ENCODE data around the gene ZNF609. TPM values are rescaled to one million over a fixed set of nuclear protein-coding genes. Genes with fewer than 3 reads are reported as not detected.

ZNF609 gene
- total and polyA plus RNA-seq, 2 of the 13 experiments (the other 11 are each of a cell fraction or from before 2014, with no cell fraction given) = 8.9 to 9.9 TPM

GRCh38 chr15:64702816-64703631, 242.6 kb downstream of the ZNF609 start (continued):
- TF ChIP-seq BCL3 (CRISPR knock-in tag; IDR thresholded peaks at IDR 0.05) = peak; percentile 75; the same call in 1 of the 2 replicates
- TF ChIP-seq ZNF142 (CRISPR knock-in tag; IDR thresholded peaks at IDR 0.05) = no peak
- TF ChIP-seq GABPA (IDR thresholded peaks at IDR 0.05; ENCODE audit: low read depth, low read length) = no peak
- peak; percentile 39; the same call in 1 of the 2 replicates for TF ChIP-seq GABPA (CRISPR knock-in tag; IDR thresholded peaks at IDR 0.05; ENCODE audit: low read depth)
- peak; percentile 70; the same call in 1 of the 2 replicates for TF ChIP-seq HOXD1 (CRISPR knock-in tag; IDR thresholded peaks at IDR 0.05)
- TF ChIP-seq HES4 (CRISPR knock-in tag; IDR thresholded peaks at IDR 0.05; ENCODE audit: borderline replicate concordance) = 0 out of 2 replicates have a peak, but pooled peaks have one; percentile 58
- no peak for TF ChIP-seq NFATC3 (CRISPR knock-in tag; IDR thresholded peaks at IDR 0.05)
- peak; percentile 68 for TF ChIP-seq ZNF275 (CRISPR knock-in tag; IDR thresholded peaks at IDR 0.05; ENCODE audit: borderline replicate concordance)
- peak; percentile 28; the same call in 1 of the 2 replicates for TF ChIP-seq RARA (CRISPR knock-in tag; IDR thresholded peaks at IDR 0.05)
- peak; percentile 93 for TF ChIP-seq ZNF687 (CRISPR knock-in tag; IDR thresholded peaks at IDR 0.05)
- peak; percentile 97 for TF ChIP-seq POLR2G (IDR thresholded peaks at IDR 0.05; ENCODE audit: low read depth, low read length)
- 0 out of 2 replicates have a peak, but pooled peaks have one; percentile 29 for TF ChIP-seq ELF3 (CRISPR knock-in tag; IDR thresholded peaks at IDR 0.05)
- no peak; the same call in none of the 2 replicates for TF ChIP-seq ZBTB38 (CRISPR knock-in tag; IDR thresholded peaks at IDR 0.05)
- 0 out of 2 replicates have a peak, but pooled peaks have one; percentile 27 for TF ChIP-seq SALL2 (CRISPR knock-in tag; IDR thresholded peaks at IDR 0.05)
- no peak for TF ChIP-seq ZNF839 (CRISPR knock-in tag; IDR thresholded peaks at IDR 0.05; ENCODE audit: borderline replicate concordance)
- TF ChIP-seq DPF2 (CRISPR knock-in tag; IDR thresholded peaks at IDR 0.05; ENCODE audit: borderline replicate concordance, low read depth) = no peak; the same call in 1 of the 2 replicates
